ENCODE results near the gene GPX4.

GPX4 gene

DNA sequence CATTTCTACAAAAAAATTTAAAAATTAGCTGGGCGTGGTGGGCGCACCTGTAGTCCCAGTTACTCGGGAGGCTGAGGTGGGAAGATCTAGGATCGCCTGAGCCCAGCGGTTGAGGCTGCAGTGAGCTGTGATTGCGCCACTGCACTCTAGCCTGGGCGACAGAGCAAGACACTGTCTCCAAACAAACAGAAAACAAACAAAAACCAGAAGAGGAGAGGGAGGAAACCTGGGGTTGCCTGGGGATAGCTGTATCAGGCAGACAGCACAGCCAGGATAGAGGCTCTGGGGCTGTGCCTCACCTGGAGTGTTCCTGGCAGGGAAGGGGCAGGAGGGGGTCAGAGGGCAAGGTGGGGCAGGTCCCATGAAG is 6.0 kb upstream of the GPX4 start:
- Histone ChIP-seq H3K36me3 (ENCODE audit: insufficient read depth, low read length) (no peaks in the 10 kb centered on the region), H3K4me1 (ENCODE audit: insufficient read depth, low read length) (peaks cover 6% of the 10 kb centered on the region; the same call in 1 of the 2 replicates), H3K9me3 (ENCODE audit: control insufficient read depth, insufficient read depth, low read length) (no peaks in the 10 kb centered on the region), H3K9ac (ENCODE audit: low read depth, low read length) (no peak overlapping the region)

DNA sequence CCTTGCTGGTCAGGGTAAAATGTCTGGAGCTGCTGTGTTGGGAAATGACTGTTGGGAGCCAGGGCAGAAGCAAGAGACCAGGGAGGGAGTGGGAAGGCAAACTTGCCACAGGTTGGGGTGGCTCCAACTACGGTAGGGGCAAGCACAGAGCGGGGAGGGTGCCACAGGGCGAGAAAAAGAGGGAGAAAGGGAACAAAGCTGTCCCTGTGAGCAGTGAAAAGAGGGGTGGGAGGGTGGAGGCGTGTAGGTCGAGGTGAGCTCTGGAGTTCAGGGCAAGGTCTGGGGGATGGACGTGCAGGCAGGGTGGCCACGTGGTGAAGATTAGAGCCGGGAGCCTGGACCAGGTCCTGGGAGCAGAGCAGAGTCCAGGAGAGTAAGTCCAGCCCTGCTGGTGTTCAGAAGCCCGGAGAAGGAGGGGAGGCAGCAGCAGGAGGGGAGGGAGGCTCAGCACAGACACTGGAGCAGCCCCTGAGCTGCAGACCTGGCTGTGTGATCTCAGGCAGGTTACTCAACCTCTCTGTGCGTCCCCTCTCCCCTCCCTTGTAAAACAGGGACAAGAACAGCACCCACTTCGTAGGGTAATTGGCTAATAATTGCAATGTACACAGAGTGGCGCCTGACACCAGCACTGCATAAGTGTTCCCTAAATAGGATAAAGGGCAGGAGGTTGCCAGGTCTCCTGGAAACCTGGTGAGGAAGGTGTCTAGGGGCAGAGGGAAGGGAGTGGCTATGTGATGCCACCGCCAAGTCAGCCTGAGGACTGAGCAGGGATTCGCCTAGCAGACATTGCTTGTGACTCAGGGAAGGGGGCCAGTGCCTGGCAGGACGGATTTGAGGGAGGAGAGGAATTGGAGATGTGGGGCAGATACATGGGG is 5.4 kb upstream of the GPX4 start:
- Histone ChIP-seq H3K9me3 (ENCODE audit: control insufficient read depth, insufficient read depth, low read length) (no peaks in the 10 kb centered on the region), H3K4me1 (ENCODE audit: insufficient read depth, low read length) (peaks cover 9% of the 10 kb centered on the region; the same call in 1 of the 2 replicates), H3K36me3 (ENCODE audit: insufficient read depth, low read length) (no peaks in the 10 kb centered on the region), H3K9ac (ENCODE audit: low read depth, low read length) (no peak overlapping the region)

DNA sequence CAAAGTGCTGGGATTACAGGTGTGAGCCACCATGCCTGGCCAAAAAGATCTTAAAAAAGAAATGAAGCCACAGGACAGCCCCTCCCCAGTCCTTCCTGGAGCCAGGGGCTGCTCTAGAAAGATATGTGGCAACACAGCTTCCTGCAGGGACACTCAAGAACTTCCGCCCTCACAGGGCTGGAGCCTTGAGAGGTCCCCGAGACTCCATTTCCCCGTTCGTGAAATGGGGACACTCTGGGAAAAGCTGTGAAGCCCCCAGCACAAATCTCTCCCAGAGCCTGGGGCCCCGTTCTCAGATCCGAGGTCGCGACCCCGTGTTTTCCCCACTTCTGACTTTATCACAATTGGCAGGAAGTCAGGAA is 2.5 kb upstream of the GPX4 start:
- Histone ChIP-seq H3K9me3 (ENCODE audit: control insufficient read depth, insufficient read depth, low read length) (no peaks in the 10 kb centered on the region), H3K9ac (ENCODE audit: low read depth, low read length) (peak overlapping the region; percentile 31; the same call in 1 of the 2 replicates), H3K36me3 (ENCODE audit: insufficient read depth, low read length) (no peaks in the 10 kb centered on the region; the same call in 1 of the 2 replicates), H3K4me1 (ENCODE audit: insufficient read depth, low read length) (peaks cover 9% of the 10 kb centered on the region; the same call in 1 of the 2 replicates)

DNA sequence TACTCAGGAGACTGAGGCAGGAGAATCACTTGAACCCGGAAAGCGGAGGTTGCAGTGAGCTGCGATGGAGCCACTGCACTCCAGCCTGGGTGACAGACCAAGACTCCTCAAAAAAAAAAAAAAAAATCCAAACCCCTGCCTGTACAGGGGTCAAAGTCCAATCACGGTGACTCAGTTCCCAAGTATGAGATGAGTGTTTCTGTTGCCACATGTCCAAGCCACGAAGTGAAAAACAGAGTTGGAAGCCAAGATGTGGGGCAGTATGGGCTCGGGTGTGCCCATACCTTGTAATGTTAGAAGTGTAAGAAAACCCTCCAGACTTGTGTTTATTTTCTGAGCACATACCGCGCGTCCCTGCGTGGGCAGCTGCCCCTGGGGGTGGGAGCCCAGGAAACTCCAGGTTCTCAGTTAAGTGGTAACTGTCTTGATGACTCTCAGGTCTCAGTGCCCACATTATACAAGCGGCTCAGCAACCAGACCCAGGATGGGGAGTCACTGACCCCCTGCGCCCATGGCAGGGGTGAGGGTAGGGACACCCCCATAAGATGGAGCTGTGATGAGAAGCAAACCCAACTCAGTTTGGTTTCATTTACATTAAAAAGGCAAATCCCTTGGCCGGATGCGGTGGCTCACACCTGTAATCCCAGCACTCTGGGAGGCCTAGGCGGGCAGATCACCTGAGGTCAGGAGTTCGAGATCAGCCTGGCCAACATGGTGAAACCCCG is 1.2 kb upstream of the GPX4 start:
- Histone ChIP-seq H3K9me3 (ENCODE audit: control insufficient read depth, insufficient read depth, low read length) (no peaks in the 10 kb centered on the region), H3K4me1 (ENCODE audit: insufficient read depth, low read length) (peaks cover 9% of the 10 kb centered on the region; the same call in 1 of the 2 replicates), H3K9ac (ENCODE audit: low read depth, low read length) (no peak overlapping the region), H3K36me3 (ENCODE audit: insufficient read depth, low read length) (no peaks in the 10 kb centered on the region; the same call in 1 of the 2 replicates)

DNA sequence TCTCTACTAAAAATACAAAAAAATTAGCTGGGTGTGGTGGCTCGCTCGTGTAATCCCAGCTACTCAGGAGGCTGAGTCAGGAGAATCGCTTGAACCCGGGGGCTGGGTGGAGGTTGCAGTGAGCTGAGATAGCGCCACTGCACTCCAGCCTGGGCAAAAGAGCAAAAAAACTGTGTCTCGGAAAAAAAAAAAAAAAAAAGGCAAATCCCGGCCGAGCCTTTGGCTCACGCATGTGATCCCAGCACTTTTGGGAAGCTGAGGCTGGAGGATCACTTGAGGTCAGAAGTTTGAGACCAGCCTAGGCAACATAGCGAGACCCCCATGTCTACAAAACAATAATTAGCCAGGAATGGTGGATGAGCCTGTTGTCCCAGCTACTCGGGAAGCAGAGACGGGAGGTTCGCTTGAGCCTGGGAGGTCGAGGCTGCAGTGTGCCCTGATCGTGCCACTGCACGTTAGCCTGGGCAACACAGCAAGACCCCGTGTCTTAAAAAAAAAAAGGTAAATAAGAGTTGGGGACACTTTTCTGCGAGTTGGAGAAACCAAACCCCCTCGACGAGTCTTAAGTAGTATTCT is 574 bp upstream of the GPX4 start:
- Histone ChIP-seq H3K4me1 (ENCODE audit: insufficient read depth, low read length) (peaks cover 9% of the 10 kb centered on the region; the same call in 1 of the 2 replicates), H3K9ac (ENCODE audit: low read depth, low read length) (peak overlapping the region; percentile 36; the same call in 1 of the 2 replicates), H3K36me3 (ENCODE audit: insufficient read depth, low read length) (no peaks in the 10 kb centered on the region; the same call in 1 of the 2 replicates), H3K9me3 (ENCODE audit: control insufficient read depth, insufficient read depth, low read length) (no peaks in the 10 kb centered on the region)

DNA sequence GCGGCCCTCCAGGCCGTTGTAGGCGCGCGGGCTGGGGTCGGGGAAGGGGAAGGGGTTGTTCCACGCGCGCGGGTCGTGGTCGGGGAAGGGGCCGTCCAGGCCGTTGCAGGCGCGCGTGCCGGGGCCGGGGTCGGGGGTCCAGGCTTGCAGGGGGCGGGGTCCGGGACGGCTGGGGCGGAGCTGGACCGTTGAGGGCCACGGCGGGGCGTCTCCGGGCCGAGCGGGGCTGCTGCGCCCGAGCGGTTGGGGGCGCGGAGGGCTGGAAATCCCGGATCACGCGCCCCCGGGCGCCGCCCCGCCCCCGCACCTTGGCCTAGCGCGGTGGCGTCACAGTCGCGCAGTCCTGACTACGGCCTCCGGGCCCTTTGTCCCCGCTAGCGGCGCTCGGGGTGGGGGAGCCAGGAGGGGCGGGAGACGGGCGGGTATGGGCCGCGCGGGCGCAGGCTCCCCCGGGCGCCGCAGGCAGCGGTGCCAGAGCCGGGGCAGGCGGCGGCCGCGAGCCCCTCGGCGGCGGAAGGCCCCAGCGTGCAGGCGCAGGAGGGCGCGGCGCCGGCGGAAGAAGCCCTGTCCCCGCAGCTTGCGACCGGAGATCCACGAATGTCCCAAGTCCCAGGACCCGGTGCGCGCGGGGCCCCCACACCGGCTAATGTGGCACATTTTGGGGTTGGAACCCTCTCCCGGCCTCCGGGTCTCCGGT is 665 bp downstream of the GPX4 start:
- H3K4me1 ChIP-seq (ENCODE audit: insufficient read depth, low read length) = peaks cover 9% of the 10 kb centered on the region; the same call in 1 of the 2 replicates
- no peaks in the 10 kb centered on the region; the same call in 1 of the 2 replicates for H3K36me3 ChIP-seq (ENCODE audit: insufficient read depth, low read length)
- peak overlapping the region; percentile 75 for H3K9ac ChIP-seq (ENCODE audit: low read depth, low read length)
- H3K9me3 ChIP-seq (ENCODE audit: control insufficient read depth, insufficient read depth, low read length) = no peaks in the 10 kb centered on the region

DNA sequence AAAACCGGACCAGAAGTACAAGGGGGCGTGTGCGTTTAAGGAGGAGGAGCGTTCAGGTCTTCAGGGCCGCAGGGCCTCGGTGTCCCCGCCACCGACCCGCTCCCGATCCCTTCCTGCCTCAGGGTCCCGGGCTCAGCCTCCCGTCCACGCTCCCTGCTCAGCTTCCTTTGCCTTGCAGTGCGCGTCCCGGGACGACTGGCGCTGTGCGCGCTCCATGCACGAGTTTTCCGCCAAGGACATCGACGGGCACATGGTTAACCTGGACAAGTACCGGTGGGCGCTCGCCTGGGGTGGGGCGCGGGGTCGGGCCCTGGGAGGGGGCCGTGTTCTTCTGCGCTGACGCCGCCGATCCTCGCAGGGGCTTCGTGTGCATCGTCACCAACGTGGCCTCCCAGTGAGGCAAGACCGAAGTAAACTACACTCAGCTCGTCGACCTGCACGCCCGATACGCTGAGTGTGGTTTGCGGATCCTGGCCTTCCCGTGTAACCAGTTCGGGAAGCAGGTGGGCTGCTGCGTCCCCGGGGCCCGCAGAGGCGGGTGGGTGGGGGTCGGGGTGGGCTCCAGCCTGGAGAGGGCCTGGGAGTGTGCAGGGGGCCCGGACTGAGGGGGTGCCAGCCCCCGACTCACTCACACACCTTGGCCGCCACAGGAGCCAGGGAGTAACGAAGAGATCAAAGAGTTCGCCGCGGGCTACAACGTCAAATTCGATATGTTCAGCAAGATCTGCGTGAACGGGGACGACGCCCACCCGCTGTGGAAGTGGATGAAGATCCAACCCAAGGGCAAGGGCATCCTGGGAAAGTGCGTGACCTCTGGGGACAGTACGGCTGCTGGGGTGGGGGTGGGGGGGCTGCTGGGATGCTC is 1.4 kb downstream of the GPX4 start:
- H3K9ac ChIP-seq (ENCODE audit: low read depth, low read length) = peak overlapping the region; percentile 75
- H3K9me3 ChIP-seq (ENCODE audit: control insufficient read depth, insufficient read depth, low read length) = no peaks in the 10 kb centered on the region
- peaks cover 9% of the 10 kb centered on the region; the same call in 1 of the 2 replicates for H3K4me1 ChIP-seq (ENCODE audit: insufficient read depth, low read length)
- no peaks in the 10 kb centered on the region; the same call in 1 of the 2 replicates for H3K36me3 ChIP-seq (ENCODE audit: insufficient read depth, low read length)

DNA sequence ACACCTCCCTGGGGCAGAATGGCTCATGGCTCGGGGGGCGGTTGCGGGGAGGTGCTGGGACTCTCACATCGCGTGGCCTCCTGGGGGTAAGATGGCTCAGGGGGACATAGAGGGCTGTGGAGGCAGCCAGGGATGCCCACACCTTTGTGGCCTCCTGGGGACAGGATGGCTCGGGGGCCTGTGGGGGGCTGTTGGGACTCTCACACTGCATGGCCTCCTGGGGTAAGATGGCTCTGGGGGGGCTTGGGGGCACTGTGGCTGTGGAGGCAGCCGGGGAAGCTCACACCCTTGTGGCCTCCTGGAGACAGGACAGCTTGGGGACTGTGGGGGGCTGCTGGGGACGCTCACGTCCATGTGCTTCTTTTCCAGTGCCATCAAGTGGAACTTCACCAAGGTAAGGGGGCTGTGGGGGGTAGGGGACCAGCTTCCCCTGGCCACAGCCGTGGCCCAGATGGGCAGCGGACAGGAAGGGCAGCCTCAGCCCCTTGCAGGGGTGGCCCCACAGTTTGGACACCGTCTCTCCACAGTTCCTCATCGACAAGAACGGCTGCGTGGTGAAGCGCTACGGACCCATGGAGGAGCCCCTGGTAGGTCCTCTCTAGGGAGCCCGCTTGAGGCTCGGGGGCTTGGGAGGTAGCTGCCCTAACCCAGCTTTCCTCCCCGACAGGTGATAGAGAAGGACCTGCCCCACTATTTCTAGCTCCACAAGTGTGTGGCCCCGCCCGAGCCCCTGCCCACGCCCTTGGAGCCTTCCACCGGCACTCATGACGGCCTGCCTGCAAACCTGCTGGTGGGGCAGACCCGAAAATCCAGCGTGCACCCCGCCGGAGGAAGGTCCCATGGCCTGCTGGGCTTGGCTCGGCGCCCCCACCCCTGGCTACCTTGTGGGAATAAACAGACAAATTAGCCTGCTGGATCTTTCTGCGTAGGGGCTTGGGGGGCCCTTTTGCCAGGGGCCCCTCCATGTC is 2.4 kb downstream of the GPX4 start:
- Histone ChIP-seq H3K9me3 (ENCODE audit: control insufficient read depth, insufficient read depth, low read length) (no peaks in the 10 kb centered on the region), H3K9ac (ENCODE audit: low read depth, low read length) (no peak overlapping the region), H3K4me1 (ENCODE audit: insufficient read depth, low read length) (peaks cover 9% of the 10 kb centered on the region; the same call in 1 of the 2 replicates), H3K36me3 (ENCODE audit: insufficient read depth, low read length) (no peaks in the 10 kb centered on the region; the same call in 1 of the 2 replicates)

DNA sequence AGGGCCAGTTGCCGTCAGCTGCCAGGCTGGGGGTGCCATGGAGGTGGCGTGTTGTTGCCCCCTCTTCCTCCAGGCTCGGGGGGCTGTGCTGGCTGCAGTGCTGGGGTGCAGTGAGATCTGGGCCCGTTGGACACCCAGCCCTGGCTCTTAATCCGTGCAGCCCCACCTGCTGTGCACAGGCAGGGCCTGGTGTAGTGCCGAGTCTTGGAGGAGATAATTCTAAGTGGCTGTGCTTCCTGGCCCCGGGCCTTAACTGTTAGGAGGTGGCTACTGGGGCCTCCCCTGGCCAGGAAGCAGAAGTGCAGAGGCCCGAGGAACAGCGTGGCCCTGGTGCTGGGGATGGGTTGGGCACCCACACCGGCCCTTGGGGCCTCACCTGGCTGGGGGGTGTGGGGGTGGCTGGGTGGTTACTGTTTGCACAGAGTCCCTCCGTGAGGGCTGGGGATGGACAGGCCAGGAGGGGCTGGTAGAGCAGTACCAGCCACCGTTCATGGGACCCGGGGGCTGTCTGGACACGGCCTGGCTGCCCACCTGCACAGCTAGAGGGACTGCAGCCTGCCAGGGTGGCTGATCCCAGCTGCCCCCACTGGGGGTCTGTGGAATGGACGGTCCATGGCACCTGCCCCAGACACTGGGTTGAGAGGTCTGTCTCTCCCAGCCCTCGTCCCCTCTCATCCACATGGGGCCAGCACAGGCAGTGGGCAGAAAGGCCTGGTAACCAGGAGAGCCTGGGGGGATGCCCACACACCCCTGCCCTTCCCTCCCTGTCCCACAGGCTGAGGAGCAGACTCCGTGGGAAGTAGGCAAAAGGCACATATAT is 3.3 kb downstream of the GPX4 start:
- H3K4me1 ChIP-seq (ENCODE audit: insufficient read depth, low read length) = peaks cover 9% of the 10 kb centered on the region; the same call in 1 of the 2 replicates
- no peak overlapping the region for H3K9ac ChIP-seq (ENCODE audit: low read depth, low read length)
- H3K36me3 ChIP-seq (ENCODE audit: insufficient read depth, low read length) = no peaks in the 10 kb centered on the region; the same call in 1 of the 2 replicates

DNA sequence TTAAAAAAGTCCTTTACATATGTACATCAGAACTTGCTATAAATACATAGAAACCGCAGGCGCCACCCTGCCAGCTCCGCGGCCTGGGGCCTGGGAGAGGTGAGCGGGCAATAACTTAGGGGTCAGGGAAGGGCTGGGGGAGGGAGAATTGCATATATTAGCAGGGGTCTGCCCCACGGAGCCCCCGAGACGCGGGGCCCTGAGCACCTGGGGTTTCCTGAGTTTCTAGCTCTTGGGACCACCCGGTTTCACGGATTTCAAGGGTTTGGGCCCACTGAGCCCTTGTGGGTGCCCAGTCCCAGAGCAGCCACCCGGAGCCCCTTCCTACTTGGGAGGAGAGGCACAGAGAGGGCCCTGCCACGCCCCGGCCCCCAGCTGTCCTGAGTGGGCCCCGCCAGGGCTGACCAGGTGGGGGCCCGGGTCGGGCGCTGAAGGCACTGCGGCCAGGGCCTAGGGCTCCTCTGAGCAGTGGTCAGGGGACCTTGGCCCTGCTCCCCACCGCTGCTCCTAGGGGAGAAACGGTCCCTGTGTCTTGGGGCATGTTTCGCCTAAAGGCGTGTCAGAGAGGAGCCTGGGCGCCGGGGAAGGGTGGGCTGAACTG is 4.0 kb downstream of the GPX4 start:
- no peaks in the 10 kb centered on the region for H3K9me3 ChIP-seq (ENCODE audit: control insufficient read depth, insufficient read depth, low read length)
- no peak overlapping the region for H3K9ac ChIP-seq (ENCODE audit: low read depth, low read length)
- H3K36me3 ChIP-seq (ENCODE audit: insufficient read depth, low read length) = no peaks in the 10 kb centered on the region; the same call in 1 of the 2 replicates
- H3K4me1 ChIP-seq (ENCODE audit: insufficient read depth, low read length) = peaks cover 7% of the 10 kb centered on the region; the same call in 1 of the 2 replicates

More for the DNA sequence above, 3.3 kb downstream of the GPX4 start:
- H3K9me3 ChIP-seq (ENCODE audit: control insufficient read depth, insufficient read depth, low read length) = no peaks in the 10 kb centered on the region

DNA sequence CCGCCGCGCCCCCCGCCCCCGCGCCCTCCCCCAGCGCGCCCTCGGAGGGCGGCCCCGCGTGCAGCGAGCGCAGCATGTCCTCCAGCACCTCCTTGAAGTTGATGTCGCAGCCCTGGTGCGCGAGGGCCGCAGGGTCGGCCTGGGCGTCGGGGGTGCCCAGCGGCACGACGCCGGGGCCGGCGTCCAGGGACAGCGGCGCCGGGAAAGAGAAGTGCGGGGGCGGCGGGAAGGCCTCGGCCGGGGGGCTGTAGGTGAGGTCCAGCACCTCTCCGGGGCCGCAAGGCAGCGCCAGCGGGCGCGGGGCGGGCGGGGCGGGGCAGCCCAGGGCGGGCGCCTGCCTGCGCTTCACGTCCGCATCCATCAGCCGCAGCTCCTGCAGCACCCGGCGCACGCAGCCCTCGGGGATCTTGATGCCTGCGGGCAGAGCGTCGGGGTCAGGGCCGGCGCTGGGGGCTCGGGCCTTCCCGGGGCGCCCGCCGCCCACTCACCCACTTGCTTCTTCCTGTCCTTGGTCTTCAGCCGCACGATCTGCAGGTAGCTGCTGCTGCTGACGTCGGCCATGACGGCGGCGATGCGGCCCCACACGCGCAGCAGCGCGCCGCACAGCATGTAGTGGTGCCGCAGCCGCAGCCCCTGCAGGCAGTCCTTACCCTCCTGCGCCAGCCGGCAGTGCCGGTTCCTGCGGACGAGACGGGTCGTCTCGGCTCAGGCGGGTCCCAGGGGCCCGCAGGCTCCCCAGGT is 4.7 kb downstream of the GPX4 start:
- peaks cover 10% of the 10 kb centered on the region; the same call in 1 of the 2 replicates for H3K4me1 ChIP-seq (ENCODE audit: insufficient read depth, low read length)
- no peak overlapping the region for H3K9ac ChIP-seq (ENCODE audit: low read depth, low read length)
- H3K36me3 ChIP-seq (ENCODE audit: insufficient read depth, low read length) = no peaks in the 10 kb centered on the region; the same call in 1 of the 2 replicates
- H3K9me3 ChIP-seq (ENCODE audit: control insufficient read depth, insufficient read depth, low read length) = no peaks in the 10 kb centered on the region
